Mucosa of descending colon (tissue), 3 donors: Measurements from ENCODE around the gene PIK3C2A. TPM values are rescaled to one million over a fixed set of nuclear protein-coding genes. Genes with fewer than 3 reads are reported as not detected.

Experiments used
- ATAC-seq: fragments of 200-7000 bp; cut with Tn5 transposase; one replicate; pipeline ENCODE4 v1.9.1; 2020; ENCODE audit warnings: mild to moderate bottlenecking, moderate library complexity
- DNase-seq, 3 donors: peaks; one replicate each; pipeline ENCODE4 v3.0.0-alpha.2; 2020
- H3K36me3 ChIP-seq: fragments of 200-600 bp; one replicate; pipeline ENCODE4 v1.8.0; 2021; ENCODE audit warnings: low read depth, mild to moderate bottlenecking
- H3K4me1 ChIP-seq: fragments of 200-600 bp; one replicate; pipeline ENCODE4 v1.8.0; 2021; ENCODE audit warnings: low read depth, mild to moderate bottlenecking
- H3K4me3 ChIP-seq: fragments of 200-600 bp; one replicate; pipeline ENCODE4 v1.8.0; 2021; ENCODE audit warnings: mild to moderate bottlenecking
- H3K9me3 ChIP-seq: fragments of 200-600 bp; one replicate; pipeline ENCODE4 v1.8.0; 2021; ENCODE audit warnings: mild to moderate bottlenecking
- intact Hi-C, 2 donors: fragments of 100-400 bp; cut with DNase I in 1 of 2; cut with micrococcal nuclease in 1 of 2; formaldehyde crosslinking; loops; one replicate each; pipeline versions ENCODE4 v1.11.0 to v1.11.1; 2022; cut with DNase I, micrococcal nuclease
- total RNA-seq, 3 donors: library from RNA; stranded (reverse); fragmentation: NEBNext Ultra II Directional in 2 of 3; extraction: Animal tissue kit (Norgen Biotek cat#: 25700) in 2 of 3; gene quantifications; one replicate each; pipeline versions ENCODE4 v1.2.1 to v1.2.4, GENCODE V29; 2021 to 2023
- TF ChIP-seq, protein P1 (sequence below): fragments of 200-600 bp; IDR thresholded peaks from one replicate; pipeline ENCODE4 v1.8.0; 2022; ENCODE audit warnings: antibody characterized with exemption, mild to moderate bottlenecking
- donor health status: DM: no; HTN: no; CAD: no; lungs with moderate emphysema.
- donor health status: DM: no; HTN: no; CAD: no.
- donor health status: DM: no; HTN: yes; CAD: no.

The PIK3C2A gene
- total RNA-seq, 3 donors from 2014 or later, result 48.5 to 75.7 (median 49.3) TPM

DNA sequence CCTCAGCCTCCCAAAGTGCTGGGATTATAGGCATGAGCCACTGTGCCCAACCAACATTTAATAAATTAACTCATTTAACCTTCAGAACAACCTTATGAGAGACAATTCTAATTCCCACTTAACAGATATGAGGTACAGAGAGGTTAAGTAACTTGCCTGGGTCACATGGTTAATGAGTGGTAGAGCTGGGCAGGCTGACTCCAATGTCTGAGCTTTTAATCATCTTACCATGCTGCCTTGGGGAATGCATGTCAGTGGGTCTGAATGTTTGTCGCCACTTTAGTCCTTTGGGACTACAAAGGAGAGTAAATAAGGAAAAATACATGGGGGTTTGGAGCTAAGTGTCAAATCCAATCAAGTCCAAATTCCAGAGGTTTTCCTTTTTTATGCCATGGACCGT, 11.2 kb upstream of the PIK3C2A start:
- TF ChIP-seq, protein P1, sequence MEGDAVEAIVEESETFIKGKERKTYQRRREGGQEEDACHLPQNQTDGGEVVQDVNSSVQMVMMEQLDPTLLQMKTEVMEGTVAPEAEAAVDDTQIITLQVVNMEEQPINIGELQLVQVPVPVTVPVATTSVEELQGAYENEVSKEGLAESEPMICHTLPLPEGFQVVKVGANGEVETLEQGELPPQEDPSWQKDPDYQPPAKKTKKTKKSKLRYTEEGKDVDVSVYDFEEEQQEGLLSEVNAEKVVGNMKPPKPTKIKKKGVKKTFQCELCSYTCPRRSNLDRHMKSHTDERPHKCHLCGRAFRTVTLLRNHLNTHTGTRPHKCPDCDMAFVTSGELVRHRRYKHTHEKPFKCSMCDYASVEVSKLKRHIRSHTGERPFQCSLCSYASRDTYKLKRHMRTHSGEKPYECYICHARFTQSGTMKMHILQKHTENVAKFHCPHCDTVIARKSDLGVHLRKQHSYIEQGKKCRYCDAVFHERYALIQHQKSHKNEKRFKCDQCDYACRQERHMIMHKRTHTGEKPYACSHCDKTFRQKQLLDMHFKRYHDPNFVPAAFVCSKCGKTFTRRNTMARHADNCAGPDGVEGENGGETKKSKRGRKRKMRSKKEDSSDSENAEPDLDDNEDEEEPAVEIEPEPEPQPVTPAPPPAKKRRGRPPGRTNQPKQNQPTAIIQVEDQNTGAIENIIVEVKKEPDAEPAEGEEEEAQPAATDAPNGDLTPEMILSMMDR, result no peak
- Histone ChIP-seq H3K4me1 (no peaks in the 10 kb centered on the region), H3K36me3 (no peaks in the 10 kb centered on the region), H3K4me3 (no peak overlapping the region), H3K9me3 (no peaks in the 10 kb centered on the region)
- intact Hi-C loops, result no loop called here
- ATAC-seq, result no peak
- no peak for DNase-seq

DNA sequence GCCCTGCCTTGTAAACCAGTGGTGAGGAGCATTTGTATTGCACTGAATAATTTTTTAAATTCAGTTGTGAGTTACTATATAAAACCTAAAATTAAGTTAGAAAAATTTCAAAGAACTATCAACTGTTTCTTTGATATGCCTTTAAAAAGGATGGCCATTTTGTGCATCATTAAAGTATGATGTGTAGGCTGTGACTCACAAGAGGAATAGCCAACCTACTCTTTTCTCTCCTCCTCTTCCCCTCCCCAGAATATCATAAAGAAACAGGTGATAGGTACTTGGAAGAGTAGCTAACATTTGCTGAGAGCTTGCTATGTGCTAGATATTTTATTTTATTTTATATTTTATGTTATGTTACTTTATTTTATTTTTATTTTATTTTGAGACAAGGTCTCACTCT, 10.6 kb upstream of the PIK3C2A start:
- no peaks in the 10 kb centered on the region for H3K9me3 ChIP-seq
- no peaks in the 10 kb centered on the region for H3K4me1 ChIP-seq
- intact Hi-C loops, result no loop called here
- no peak overlapping the region for H3K4me3 ChIP-seq
- ATAC-seq (no peak), DNase-seq (no peak)
- TF ChIP-seq, protein P1, result no peak
- H3K36me3 ChIP-seq, result no peaks in the 10 kb centered on the region

DNA sequence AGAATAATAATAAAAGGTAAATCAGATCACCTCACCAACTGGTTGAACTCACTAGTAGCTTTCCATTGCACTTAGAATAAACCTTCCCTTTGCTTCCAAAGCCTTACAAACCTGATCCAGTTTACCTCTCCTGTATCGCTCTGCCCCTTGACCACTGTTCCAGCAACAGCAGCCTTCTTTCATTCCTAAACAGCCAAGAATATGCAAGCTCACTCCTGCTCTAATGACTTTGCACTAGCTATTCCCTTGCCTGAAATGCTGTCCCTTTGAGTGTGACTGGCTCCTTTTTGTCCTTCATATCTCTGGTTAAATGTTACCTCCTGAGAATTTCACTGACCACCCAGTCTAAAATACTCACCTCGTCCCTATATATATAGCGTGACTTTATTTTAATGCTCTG, 9.6 kb upstream of the PIK3C2A start:
- Histone ChIP-seq H3K4me3 (no peak overlapping the region), H3K9me3 (no peaks in the 10 kb centered on the region), H3K36me3 (no peaks in the 10 kb centered on the region), H3K4me1 (no peaks in the 10 kb centered on the region)
- TF ChIP-seq, protein P1, result no peak
- DNase-seq, result no peak
- intact Hi-C loops, result no loop called here
- ATAC-seq, result no peak

DNA sequence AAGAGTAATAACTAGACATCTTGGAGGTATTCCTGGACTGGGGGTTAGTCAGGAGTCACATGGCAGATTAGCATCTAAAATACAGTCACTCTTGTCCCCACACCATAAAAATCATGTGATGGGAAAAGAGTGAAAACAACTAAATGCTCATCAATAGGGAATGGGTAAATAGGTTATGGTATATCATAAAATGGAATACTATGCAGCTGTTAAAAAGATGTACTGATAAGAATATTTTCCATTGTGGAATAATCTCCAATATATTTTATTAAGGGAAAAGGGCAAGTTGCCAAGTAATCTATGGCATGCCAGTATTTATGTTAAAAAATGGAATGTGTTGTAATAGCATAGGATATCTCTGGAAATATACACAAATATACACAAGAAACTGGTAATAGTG, 6.6 kb upstream of the PIK3C2A start:
- Histone ChIP-seq H3K9me3 (no peaks in the 10 kb centered on the region), H3K36me3 (no peaks in the 10 kb centered on the region), H3K4me3 (no peak overlapping the region), H3K4me1 (peaks cover 4% of the 10 kb centered on the region)
- DNase-seq (no peak), ATAC-seq (no peak)
- intact Hi-C loops, result no loop called here
- TF ChIP-seq, protein P1, result no peak

DNA sequence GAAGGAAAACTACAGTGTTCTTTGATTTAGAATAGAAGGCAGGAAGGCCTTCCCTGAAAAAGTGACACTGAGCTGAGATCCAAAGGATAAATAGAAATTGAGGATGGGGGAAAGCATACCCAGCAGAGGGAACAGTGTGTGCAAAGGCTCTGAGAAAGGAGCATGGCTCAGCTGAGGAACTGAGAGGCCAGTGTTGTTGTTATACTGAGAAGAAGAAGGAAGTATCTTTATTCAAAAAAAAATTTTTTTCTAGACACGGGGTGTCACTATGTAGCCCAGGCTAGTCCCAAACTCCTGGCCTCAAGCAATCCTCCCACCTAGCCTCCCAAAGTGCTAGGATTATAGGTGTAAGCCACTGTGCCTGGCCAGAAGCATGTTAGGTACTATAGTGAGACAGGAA, 3.5 kb upstream of the PIK3C2A start:
- Histone ChIP-seq H3K36me3 (no peaks in the 10 kb centered on the region), H3K4me1 (peaks cover 8% of the 10 kb centered on the region), H3K4me3 (no peak overlapping the region), H3K9me3 (no peaks in the 10 kb centered on the region)
- TF ChIP-seq, protein P1, result no peak
- intact Hi-C loops, result no loop called here
- ATAC-seq, result no peak
- no peak for DNase-seq

DNA sequence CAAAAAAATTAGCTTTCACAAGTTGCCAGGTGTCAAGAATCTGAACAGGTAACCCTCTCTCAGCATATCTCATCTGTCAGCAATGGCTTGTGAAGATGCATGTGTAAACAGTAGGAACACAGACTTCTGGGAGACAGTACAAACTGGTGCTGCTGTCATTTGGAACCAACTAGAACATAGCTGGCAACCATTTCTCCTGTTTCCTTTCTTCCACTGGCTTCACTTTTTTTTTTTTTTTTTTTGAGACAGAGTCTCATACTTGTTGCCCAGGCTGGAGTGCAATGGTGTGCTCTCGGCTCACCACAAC, 2.1 kb upstream of the PIK3C2A start:
- ATAC-seq (no peak), DNase-seq (no peak)
- Histone ChIP-seq H3K36me3 (no peaks in the 10 kb centered on the region), H3K4me1 (peaks cover 8% of the 10 kb centered on the region), H3K4me3 (no peak overlapping the region), H3K9me3 (no peaks in the 10 kb centered on the region)
- TF ChIP-seq, protein P1, result no peak
- intact Hi-C loops, result no loop called here
